ENCODE measurements around the gene TMEM35B. TPM values are rescaled to one million over a fixed set of nuclear protein-coding genes. Genes with fewer than 3 reads are reported as not detected.

The TMEM35B gene
- total RNA-seq = 69.8 and 71.2 TPM in 2 replicates

DNA sequence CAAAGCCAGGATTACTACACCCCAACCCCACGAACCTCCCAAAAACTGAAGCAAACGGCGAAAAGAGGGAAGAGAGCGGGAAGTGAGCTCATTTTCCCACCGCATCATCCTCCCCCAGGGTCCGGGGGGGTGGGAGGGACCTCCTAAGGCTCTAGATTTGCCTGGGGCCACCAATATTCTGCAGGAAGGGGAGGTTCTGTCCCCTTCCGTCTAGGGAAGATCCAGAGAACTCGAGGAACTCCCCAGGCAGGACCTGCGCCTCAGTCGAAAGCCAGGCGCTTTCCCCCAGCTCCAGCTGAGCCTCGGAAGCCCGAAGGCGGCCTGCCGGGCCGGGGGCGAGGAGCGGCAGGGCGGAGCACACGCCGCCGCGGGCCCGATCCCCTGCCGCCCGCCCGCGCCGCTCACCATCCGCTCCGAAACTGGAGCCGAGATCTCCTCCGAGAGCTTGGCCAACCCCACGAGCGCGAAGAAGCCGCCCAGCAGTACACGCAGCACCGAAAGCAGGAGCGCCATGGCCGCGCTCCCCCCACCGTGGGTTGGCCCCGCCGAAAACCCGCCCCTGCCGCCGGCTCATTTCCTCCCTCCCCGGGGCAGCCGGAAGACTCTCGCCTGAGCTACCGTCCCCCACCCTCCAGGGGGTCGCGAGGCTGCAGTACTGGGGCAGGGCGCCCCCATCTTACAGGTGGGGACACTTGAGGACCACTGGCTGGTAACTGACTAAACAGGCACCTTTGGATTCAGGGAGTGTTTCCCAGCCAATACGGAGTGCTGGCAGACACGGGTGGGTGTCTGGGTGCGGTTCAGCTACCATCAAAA is at the start of gene TMEM35B:
TMEM35B (minus strand) TSS at position 555 of the 816 bp plus-strand sequence; CDS start at position 513, 42 bp downstream.

Other genes with a start within 250 kb of the TMEM35B start
- not detected in 2 replicates for gene GJB5, start 230.3 kb downstream of the TMEM35B start, total RNA-seq
- gene GJB4, start 225.6 kb downstream of the TMEM35B start, total RNA-seq = not detected in 2 replicates
- gene GJB3, start 204.1 kb downstream of the TMEM35B start, total RNA-seq = not detected in 2 replicates
- gene GJA4, start 192.3 kb downstream of the TMEM35B start, total RNA-seq = not detected in 2 replicates
- gene SMIM12, start 125.6 kb downstream of the TMEM35B start, total RNA-seq = 25.1 and 31.9 TPM in 2 replicates
- 0.18 TPM in 1 of 2 replicates, not detected in the other for gene DLGAP3, start 55.7 kb downstream of the TMEM35B start, total RNA-seq
- gene ZMYM6, start 46.6 kb upstream of the TMEM35B start, total RNA-seq = 7.2 and 10.6 TPM in 2 replicates
- 10.7 and 16.5 TPM in 2 replicates for gene ZMYM1, start 94.0 kb upstream of the TMEM35B start, total RNA-seq
- 112 and 128 TPM in 2 replicates for gene SFPQ, start 207.8 kb upstream of the TMEM35B start, total RNA-seq